IPS DF 6.9 (cell line): Measurements from ENCODE around the gene CCSER1.
"Not testable (repeated sequence)": the region's sequence is repeated elsewhere in the genome, so short reads cannot be mapped to it uniquely, and the experiment has no call there.

Experiments used
- DNase-seq: peaks from one replicate; pipeline ENCODE4 v3.0.0-alpha.2; 2013; ENCODE audit warnings: low read depth, low spot score
- H3K27ac ChIP-seq: one replicate; pipeline ENCODE4 v1.5.1; 2013; ENCODE audit warnings: low read length, control low read depth
- H3K27me3 ChIP-seq: 2 replicates; pipeline ENCODE4 v1.6.1; 2013; ENCODE audit warnings: mild to moderate bottlenecking, low read length; ENCODE audit not compliant: control insufficient read depth, insufficient read depth
- H3K36me3 ChIP-seq: 2 replicates; pipeline ENCODE4 v1.6.1; 2013; ENCODE audit warnings: low read length; ENCODE audit not compliant: control insufficient read depth, insufficient read depth
- H3K4me1 ChIP-seq: 2 replicates; pipeline ENCODE4 v1.6.1; 2013; ENCODE audit warnings: low read length; ENCODE audit not compliant: control insufficient read depth, insufficient read depth
- H3K4me3 ChIP-seq: 2 replicates; pipeline ENCODE4 v1.5.1; 2013; ENCODE audit warnings: mild to moderate bottlenecking, low read length
- H3K9me3 ChIP-seq: 2 replicates; pipeline ENCODE4 v1.6.1; 2013; ENCODE audit warnings: low read length, inconsistent platforms; ENCODE audit not compliant: control insufficient read depth, insufficient read depth
- WGBS: extraction: QIAGEN DNeasy Blood & Tissue Kit; methylation state at CpG from one replicate; pipeline ENCODE4 v1.1.7; 2013; ENCODE audit warnings: mixed read lengths, missing lambda C conversion rate; ENCODE audit not compliant: insufficient read length, insufficient coverage; 5-methylcytosine and 5-hydroxymethylcytosine counted together

The CCSER1 gene

GRCh38 chr4:91422011-91422410 is 1294.8 kb downstream of the CCSER1 start:
- no peaks in the 10 kb centered on the region for H3K9me3 ChIP-seq
- WGBS = no CpG with 5 or more reads among the region's 1 CpG
- H3K4me3 ChIP-seq = no peak overlapping the region

GRCh38 chr4:91426725-91427124 is 1299.5 kb downstream of the CCSER1 start:
- H3K27ac ChIP-seq = no peak overlapping the region
- no peaks in the 10 kb centered on the region for H3K27me3 ChIP-seq
- no peak overlapping the region for H3K4me3 ChIP-seq
- no peaks in the 10 kb centered on the region for H3K36me3 ChIP-seq
- no peak for DNase-seq
- no peaks in the 10 kb centered on the region for H3K9me3 ChIP-seq
- no peaks in the 10 kb centered on the region for H3K4me1 ChIP-seq

More at GRCh38 chr4:91422011-91422410, 1294.8 kb downstream of the CCSER1 start:
- Histone ChIP-seq H3K4me1 (no peaks in the 10 kb centered on the region), H3K27me3 (no peaks in the 10 kb centered on the region), H3K36me3 (no peaks in the 10 kb centered on the region), H3K27ac (no peak overlapping the region)
- no peak for DNase-seq

GRCh38 chr4:91427171-91427570 is 1300.0 kb downstream of the CCSER1 start:
- Histone ChIP-seq H3K36me3 (no peaks in the 10 kb centered on the region), H3K4me1 (no peaks in the 10 kb centered on the region), H3K27me3 (no peaks in the 10 kb centered on the region), H3K9me3 (no peaks in the 10 kb centered on the region), H3K4me3 (no peak overlapping the region), H3K27ac (no peak overlapping the region)
- no peak for DNase-seq
- WGBS = no CpG with 5 or more reads among the region's 2 CpGs

GRCh38 chr4:91434631-91435030 is 1307.4 kb downstream of the CCSER1 start:
- no peaks in the 10 kb centered on the region for H3K9me3 ChIP-seq
- no CpG with 5 or more reads among the region's 1 CpG for WGBS

GRCh38 chr4:91436556-91436955 is 1309.4 kb downstream of the CCSER1 start:
- Histone ChIP-seq H3K4me3 (no peak overlapping the region), H3K4me1 (no peaks in the 10 kb centered on the region), H3K27ac (no peak overlapping the region), H3K27me3 (no peaks in the 10 kb centered on the region; the same call in 1 of the 2 replicates), H3K36me3 (no peaks in the 10 kb centered on the region), H3K9me3 (no peaks in the 10 kb centered on the region)
- DNase-seq = no peak
- no CpG with 5 or more reads among the region's 1 CpG for WGBS

More at GRCh38 chr4:91434631-91435030, 1307.4 kb downstream of the CCSER1 start:
- H3K27ac ChIP-seq = no peak overlapping the region
- no peak overlapping the region for H3K4me3 ChIP-seq
- DNase-seq = no peak
- H3K36me3 ChIP-seq = no peaks in the 10 kb centered on the region
- H3K4me1 ChIP-seq = no peaks in the 10 kb centered on the region
- no peaks in the 10 kb centered on the region; the same call in 1 of the 2 replicates for H3K27me3 ChIP-seq

- no peak overlapping the region for H3K4me3 ChIP-seq
- no peak overlapping the region for H3K27ac ChIP-seq
- DNase-seq = no peak
- no peaks in the 10 kb centered on the region for H3K9me3 ChIP-seq
- WGBS = no CpG with 5 or more reads among the region's 1 CpG
- no peaks in the 10 kb centered on the region for H3K36me3 ChIP-seq
- no peaks in the 10 kb centered on the region for H3K27me3 ChIP-seq
- no peaks in the 10 kb centered on the region; the same call in 1 of the 2 replicates for H3K4me1 ChIP-seq
Observed at GRCh38 chr4:91447168-91447567, 1320.0 kb downstream of the CCSER1 start.

- H3K4me3 ChIP-seq = no peak overlapping the region
- no peaks in the 10 kb centered on the region; the same call in 1 of the 2 replicates for H3K4me1 ChIP-seq
- H3K36me3 ChIP-seq = no peaks in the 10 kb centered on the region
- no peak for DNase-seq
- H3K9me3 ChIP-seq = no peaks in the 10 kb centered on the region
- H3K27me3 ChIP-seq = no peaks in the 10 kb centered on the region
- H3K27ac ChIP-seq = no peak overlapping the region
- no CpG with 5 or more reads among the region's 2 CpGs for WGBS
Observed at GRCh38 chr4:91448668-91449330, 1321.6 kb downstream of the CCSER1 start.

- no peak for DNase-seq
- WGBS = no CpG with 5 or more reads among the region's 4 CpGs
- Histone ChIP-seq H3K27ac (no peak overlapping the region), H3K9me3 (no peaks in the 10 kb centered on the region), H3K4me1 (no peaks in the 10 kb centered on the region), H3K36me3 (no peaks in the 10 kb centered on the region), H3K4me3 (no peak overlapping the region), H3K27me3 (no peaks in the 10 kb centered on the region)
Observed at GRCh38 chr4:91454111-91454510, 1326.9 kb downstream of the CCSER1 start.

- not testable (repeated sequence) for H3K4me1 ChIP-seq, H3K9me3 ChIP-seq, DNase-seq, H3K4me3 ChIP-seq, H3K27ac ChIP-seq, H3K27me3 ChIP-seq, H3K36me3 ChIP-seq
- WGBS = no CpG with 5 or more reads among the region's 9 CpGs
Observed at GRCh38 chr4:91462566-91462965, 1335.4 kb downstream of the CCSER1 start.

GRCh38 chr4:91470671-91471070 is 1343.5 kb downstream of the CCSER1 start:
- Histone ChIP-seq H3K4me1 (no peaks in the 10 kb centered on the region), H3K9me3 (no peaks in the 10 kb centered on the region), H3K27me3 (no peaks in the 10 kb centered on the region), H3K36me3 (no peaks in the 10 kb centered on the region), H3K27ac (no peak overlapping the region), H3K4me3 (no peak overlapping the region)
- no peak for DNase-seq
- WGBS = no CpG with 5 or more reads among the region's 2 CpGs

GRCh38 chr4:91471280-91471679 is 1344.1 kb downstream of the CCSER1 start:
- Histone ChIP-seq H3K27me3 (no peaks in the 10 kb centered on the region), H3K9me3 (no peaks in the 10 kb centered on the region), H3K36me3 (no peaks in the 10 kb centered on the region), H3K4me1 (no peaks in the 10 kb centered on the region), H3K4me3 (no peak overlapping the region), H3K27ac (no peak overlapping the region)
- WGBS = no CpG with 5 or more reads among the region's 8 CpGs
- no peak for DNase-seq
